Psoas muscle (tissue), 8 donors: ENCODE measurements around the gene METTL23. TPM values are rescaled to one million over a fixed set of nuclear protein-coding genes. Genes with fewer than 3 reads are reported as not detected.
A peak's percentile ranks its signal among the peaks of the same experiment; 100 is the strongest.

Source experiments
- ATAC-seq, 4 donors: fragments of 200-7000 bp; cut with Tn5 transposase; one replicate each; pipeline ENCODE4 v1.9.1; 2020; ENCODE audit warnings: moderate library complexity in 3 of 4, mild to moderate bottlenecking in 2 of 4
- DNase-seq, 2 donors: peaks; one replicate each; pipeline ENCODE4 v3.0.0-alpha.2; 2020
- H3K27ac ChIP-seq: fragments of 200-600 bp; one replicate; pipeline ENCODE4 v1.8.0; 2022
- H3K27me3 ChIP-seq, 3 donors: fragments of 200-600 bp in 1 of 3; one replicate each; pipeline versions ENCODE4 v1.6.1 to v1.8.0; 2013 to 2022; ENCODE audit warnings: low read length in 2 of 3, mild to moderate bottlenecking in 2 of 3, moderate library complexity in 1 of 3; ENCODE audit not compliant: insufficient read depth in 3 of 3
- H3K36me3 ChIP-seq, 2 donors: fragments of 200-600 bp in 1 of 2; one replicate each; pipeline versions ENCODE4 v1.6.1 to v1.8.0; 2013 to 2022; ENCODE audit warnings: low read depth in 1 of 2, mild to moderate bottlenecking in 1 of 2, moderate library complexity in 1 of 2; ENCODE audit not compliant: insufficient read depth in 1 of 2
- H3K4me1 ChIP-seq: fragments of 200-600 bp; one replicate; pipeline ENCODE4 v1.8.0; 2022
- H3K4me3 ChIP-seq: fragments of 200-600 bp; one replicate; pipeline ENCODE4 v1.8.0; 2022; ENCODE audit warnings: mild to moderate bottlenecking
- H3K9me3 ChIP-seq: fragments of 200-600 bp; one replicate; pipeline ENCODE4 v1.8.0; 2022
- WGBS, 3 donors: extraction: QIAGEN DNeasy Blood & Tissue Kit; methylation state at CpG; one replicate each; pipeline versions ENCODE4 v1.1.6 to v1.1.7; 2013; 5-methylcytosine and 5-hydroxymethylcytosine counted together
- intact Hi-C, 2 donors: fragments of 100-400 bp; cut with DNase I; formaldehyde crosslinking; loops; one replicate each; pipeline versions ENCODE4 v1.11.0 to v1.14.2; 2022
- polyA plus RNA-seq, 3 donors: library from polyadenylated mRNA; stranded (reverse); fragments of 200-250 nt; gene quantifications; one replicate each; pipeline ENCODE4 v1.2.3, GENCODE V29; 2013
- total RNA-seq, 4 donors: library from RNA; stranded (reverse); fragmentation: NEBNext Ultra II Directional in 2 of 4; extraction: Animal tissue kit (Norgen Biotek cat#: 25700) in 2 of 4; gene quantifications; one replicate each; pipeline versions ENCODE4 v1.2.1 to v1.2.4, GENCODE V29; 2021 to 2023
- TF ChIP-seq, protein P1 (sequence below): fragments of 200-600 bp; IDR thresholded peaks from one replicate; pipeline ENCODE4 v1.8.0; 2022; ENCODE audit warnings: antibody characterized with exemption
- donor health status: healthy with polysubstance abuse.
- donor health status: DM: no; HTN: no; CAD: no; lungs with moderate emphysema.
- donor health status: Bipolar disorder and iron deficiency.
- donor health status: healthy.
- donor health status: DM: yes; HTN: yes; CAD: no.
- donor health status: DM: no; HTN: no; CAD: no.
- donor health status: DM: no; HTN: no; CAD: no.
- donor health status: DM: yes; HTN: yes; CAD: no.

METTL23 gene
- total and polyA plus RNA-seq, 7 donors, result 19.0 to 54.0 (median 27.0) TPM

DNA sequence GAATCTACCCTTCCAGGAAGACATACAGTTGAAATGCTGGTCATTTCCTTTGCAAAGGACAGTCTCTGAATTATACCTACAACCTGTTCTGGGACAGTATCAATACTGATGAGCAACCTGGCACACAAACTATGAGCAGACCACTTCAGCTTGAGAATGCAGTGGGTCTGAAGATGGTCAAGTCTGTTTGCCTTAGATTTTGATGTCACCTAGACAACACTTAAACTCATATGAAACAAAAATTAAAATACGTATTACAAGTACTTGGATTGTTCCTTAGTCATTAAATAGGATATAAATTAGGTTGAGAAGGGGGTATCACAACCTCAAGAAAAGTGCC, 6.9 kb downstream of the METTL23 start:
- Histone ChIP-seq H3K4me1 (peaks cover 52% of the 10 kb centered on the region), H3K9me3 (no peaks in the 10 kb centered on the region), H3K27ac (peak overlapping the region; percentile 60), H3K27me3 (no peaks in the 10 kb centered on the region), H3K36me3 (peaks cover 0 to 67% of the 10 kb centered on the region in 2 donors), H3K4me3 (peak overlapping the region; percentile 72)
- DNase-seq (no peak), ATAC-seq (no peak)
- 65 to 72% (median 68%) methylated on average over 1 of the region's 1 CpG for WGBS, 3 donors
- intact Hi-C loops, result no loop called here
- TF ChIP-seq, protein P1, sequence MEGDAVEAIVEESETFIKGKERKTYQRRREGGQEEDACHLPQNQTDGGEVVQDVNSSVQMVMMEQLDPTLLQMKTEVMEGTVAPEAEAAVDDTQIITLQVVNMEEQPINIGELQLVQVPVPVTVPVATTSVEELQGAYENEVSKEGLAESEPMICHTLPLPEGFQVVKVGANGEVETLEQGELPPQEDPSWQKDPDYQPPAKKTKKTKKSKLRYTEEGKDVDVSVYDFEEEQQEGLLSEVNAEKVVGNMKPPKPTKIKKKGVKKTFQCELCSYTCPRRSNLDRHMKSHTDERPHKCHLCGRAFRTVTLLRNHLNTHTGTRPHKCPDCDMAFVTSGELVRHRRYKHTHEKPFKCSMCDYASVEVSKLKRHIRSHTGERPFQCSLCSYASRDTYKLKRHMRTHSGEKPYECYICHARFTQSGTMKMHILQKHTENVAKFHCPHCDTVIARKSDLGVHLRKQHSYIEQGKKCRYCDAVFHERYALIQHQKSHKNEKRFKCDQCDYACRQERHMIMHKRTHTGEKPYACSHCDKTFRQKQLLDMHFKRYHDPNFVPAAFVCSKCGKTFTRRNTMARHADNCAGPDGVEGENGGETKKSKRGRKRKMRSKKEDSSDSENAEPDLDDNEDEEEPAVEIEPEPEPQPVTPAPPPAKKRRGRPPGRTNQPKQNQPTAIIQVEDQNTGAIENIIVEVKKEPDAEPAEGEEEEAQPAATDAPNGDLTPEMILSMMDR, result no peak

DNA sequence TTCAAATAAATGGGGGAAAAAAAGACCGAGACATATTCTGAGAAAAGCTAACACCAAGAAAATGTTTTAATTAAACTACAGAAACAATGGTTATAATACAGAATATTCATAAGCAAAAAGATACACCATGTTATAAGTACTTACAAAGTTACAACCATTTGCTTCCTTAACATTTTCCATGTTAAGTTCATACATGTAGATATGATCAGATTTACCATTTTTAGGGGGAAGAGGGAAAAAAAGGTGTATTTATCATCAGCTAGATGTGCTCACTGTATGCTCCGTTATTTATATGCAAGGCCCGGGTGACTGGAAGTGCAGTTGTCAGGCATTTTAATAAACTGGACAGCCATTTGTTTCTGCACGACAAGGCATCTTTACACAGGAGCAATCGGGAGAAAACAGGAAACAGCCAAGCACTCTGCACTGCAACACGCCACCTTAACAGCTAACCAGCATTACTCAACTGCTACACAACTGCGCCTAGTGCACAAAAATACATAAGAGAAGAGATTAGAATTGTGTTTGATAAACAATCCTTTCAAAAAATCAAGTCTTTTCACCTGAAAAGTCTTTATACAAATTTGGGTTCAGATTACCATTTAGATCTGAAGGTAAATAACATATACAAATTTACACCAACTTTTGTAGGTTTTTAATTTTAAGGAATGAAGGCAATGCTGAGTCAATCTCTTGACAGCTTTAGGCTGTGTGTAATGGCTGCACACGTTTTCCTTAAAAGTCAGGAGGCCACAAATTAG, 7.6 kb downstream of the METTL23 start:
- WGBS, 3 donors, result 23 to 31% (median 27%) methylated on average over 8 of the region's 8 CpGs
- peaks cover 49% of the 10 kb centered on the region for H3K4me1 ChIP-seq
- no peaks in the 10 kb centered on the region for H3K27me3 ChIP-seq
- no peaks in the 10 kb centered on the region for H3K9me3 ChIP-seq
- peak overlapping the region; percentile 72 for H3K4me3 ChIP-seq
- TF ChIP-seq, protein P1, result no peak
- peak overlapping the region; percentile 89 for H3K27ac ChIP-seq
- H3K36me3 ChIP-seq, result peaks cover 0 to 65% of the 10 kb centered on the region in 2 donors
- intact Hi-C loops, result no loop called here
- ATAC-seq, result no peak
- DNase-seq, result no peak

DNA sequence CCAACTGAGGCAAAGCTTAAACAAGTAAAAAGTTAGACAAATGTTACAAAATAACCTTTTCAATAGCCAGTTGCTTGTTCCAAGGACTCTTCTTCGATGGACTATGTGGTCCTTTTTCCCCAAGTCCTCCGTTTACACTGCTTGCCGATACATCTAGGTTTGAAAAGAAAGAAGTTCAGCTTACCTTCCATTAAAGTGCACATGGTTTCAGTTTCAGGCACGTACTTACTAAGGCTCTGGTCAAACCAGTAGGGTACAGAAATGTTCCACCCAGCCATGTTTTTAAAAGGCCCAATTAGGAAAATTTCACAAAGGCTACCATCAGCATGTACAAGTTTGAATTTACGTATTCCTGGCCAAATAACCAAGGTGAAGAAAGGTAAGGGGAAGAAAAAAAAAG, 8.4 kb downstream of the METTL23 start:
- Histone ChIP-seq H3K27me3 (no peaks in the 10 kb centered on the region), H3K4me1 (peaks cover 50% of the 10 kb centered on the region), H3K36me3 (peaks cover 0 to 58% of the 10 kb centered on the region in 2 donors), H3K4me3 (peak overlapping the region; percentile 72), H3K27ac (peak overlapping the region; percentile 89), H3K9me3 (no peaks in the 10 kb centered on the region)
- intact Hi-C loops, result no loop called here
- DNase-seq, result no peak
- TF ChIP-seq, protein P1, result no peak
- WGBS, 3 donors, result 10 to 18% (median 10%) methylated on average over 5 of the region's 5 CpGs
- ATAC-seq, result no peak

DNA sequence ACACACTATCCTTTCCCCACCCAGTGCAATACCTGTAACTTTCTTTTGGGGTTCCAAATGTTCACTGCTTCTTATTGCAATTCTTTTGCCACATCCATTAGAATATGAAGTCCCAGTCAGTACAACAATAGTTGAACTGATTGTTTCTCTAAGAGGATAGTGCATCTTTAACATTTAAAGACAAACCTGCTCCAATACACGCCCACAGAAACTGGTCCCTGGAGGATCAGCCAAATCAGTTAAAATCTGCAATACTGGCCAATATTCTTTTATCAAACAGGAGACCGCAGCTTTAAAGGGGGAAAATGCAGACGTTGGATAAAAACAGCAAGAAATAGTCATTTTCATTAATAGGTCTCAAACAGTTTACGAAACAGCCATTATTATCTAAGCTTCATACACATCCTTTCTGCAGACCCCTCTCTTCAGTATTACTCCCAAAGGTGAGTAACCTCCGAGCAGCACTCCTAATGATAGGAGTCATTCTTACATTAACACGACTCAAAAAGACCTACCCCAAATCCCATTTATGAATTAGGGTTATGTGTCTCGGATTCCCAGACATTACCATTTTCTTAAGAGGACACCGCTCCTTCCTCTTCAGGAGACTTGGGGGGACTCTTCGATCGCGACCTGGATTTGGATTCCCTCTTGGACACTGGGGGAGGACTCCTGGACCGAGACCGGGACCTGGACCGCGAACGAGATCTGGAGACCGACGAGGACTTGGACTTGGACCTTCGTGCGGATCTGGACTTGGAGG, 9.1 kb downstream of the METTL23 start:
- no peaks in the 10 kb centered on the region for H3K27me3 ChIP-seq
- peak overlapping the region; percentile 72 for H3K4me3 ChIP-seq
- H3K36me3 ChIP-seq, result peaks cover 0 to 52% of the 10 kb centered on the region in 2 donors
- peak overlapping the region; percentile 89 for H3K27ac ChIP-seq
- WGBS, 3 donors, result 1 to 2% (median 2%) methylated on average over 20 of the region's 20 CpGs
- TF ChIP-seq, protein P1, result no peak
- H3K9me3 ChIP-seq, result no peaks in the 10 kb centered on the region
- intact Hi-C loops, result loop anchor here in 1 of 2 donors (1.0 kb wide), 1 partner anchor 8 kb away; no protein-coding TSS in a partner anchor
- DNase-seq (no peak), ATAC-seq (no peak)
- H3K4me1 ChIP-seq, result peaks cover 58% of the 10 kb centered on the region
